WERI-Rb-1 (cell line): ENCODE measurements around the gene PARP14.
"Not testable (repeated sequence)": the region's sequence is repeated elsewhere in the genome, so short reads cannot be mapped to it uniquely, and the experiment has no call there.

Source experiments
- DNase-seq: peaks from one replicate; pipeline ENCODE4 v3.0.0-alpha.2; 2020
- H3K27ac ChIP-seq: fragments of 250-450 bp; sonication (Bioruptor Pico); 2 replicates; pipeline ENCODE4 v1.5.1; 2020; ENCODE audit warnings: mild to moderate bottlenecking, moderate library complexity
- H3K27me3 ChIP-seq: fragments of 250-450 bp; sonication (Bioruptor Pico); 2 replicates; pipeline ENCODE4 v1.5.1; 2021; ENCODE audit warnings: mild to moderate bottlenecking, low read depth, moderate library complexity; ENCODE audit not compliant: insufficient read depth, severe bottlenecking
- H3K36me3 ChIP-seq: fragments of 250-450 bp; sonication (Bioruptor Pico); 2 replicates; pipeline ENCODE4 v1.5.1; 2020; ENCODE audit warnings: mild to moderate bottlenecking, moderate library complexity
- H3K4me3 ChIP-seq: 2 replicates; pipeline ENCODE4 v1.5.1; 2011; ENCODE audit warnings: low read depth, mild to moderate bottlenecking, control low read depth, low read length
- H3K9me3 ChIP-seq: fragments of 250-450 bp; sonication (Bioruptor Pico); 2 replicates; pipeline ENCODE4 v1.5.1; 2021; ENCODE audit warnings: mild to moderate bottlenecking, moderate library complexity; ENCODE audit not compliant: severe bottlenecking
- CTCF ChIP-seq: IDR thresholded peaks from 2 replicates; pipeline ENCODE4 v1.5.1; 2011; ENCODE audit warnings: low read depth, mild to moderate bottlenecking, control low read depth, inconsistent platforms, low read length

PARP14 gene

GRCh38 chr3:122642935-122643334, 37.7 kb upstream of the PARP14 start:
- no peak for TF ChIP-seq CTCF
- Histone ChIP-seq H3K27ac (no peak overlapping the region), H3K27me3 (no peaks in the 10 kb centered on the region), H3K36me3 (no peaks in the 10 kb centered on the region), H3K9me3 (no peaks in the 10 kb centered on the region), H3K4me3 (no peak overlapping the region)
- no peak for DNase-seq

GRCh38 chr3:122646146-122646988, 34.3 kb upstream of the PARP14 start:
- Histone ChIP-seq H3K27ac (no peak overlapping the region), H3K4me3 (no peak overlapping the region), H3K36me3 (no peaks in the 10 kb centered on the region), H3K9me3 (no peaks in the 10 kb centered on the region), H3K27me3 (no peaks in the 10 kb centered on the region)
- DNase-seq = no peak
- no peak for TF ChIP-seq CTCF

GRCh38 chr3:122651233-122651907, 29.3 kb upstream of the PARP14 start:
- DNase-seq = not testable (repeated sequence)

GRCh38 chr3:122651962-122652361, 28.7 kb upstream of the PARP14 start:
- H3K27ac ChIP-seq, DNase-seq, H3K9me3 ChIP-seq, H3K4me3 ChIP-seq, H3K27me3 ChIP-seq, H3K36me3 ChIP-seq: not testable (repeated sequence)

More at GRCh38 chr3:122651233-122651907, 29.3 kb upstream of the PARP14 start:
- not testable (repeated sequence) for H3K27ac ChIP-seq, H3K27me3 ChIP-seq, H3K9me3 ChIP-seq, H3K4me3 ChIP-seq, H3K36me3 ChIP-seq

- H3K27me3 ChIP-seq, H3K9me3 ChIP-seq, H3K27ac ChIP-seq, H3K36me3 ChIP-seq, H3K4me3 ChIP-seq, DNase-seq: not testable (repeated sequence)
These were observed 22.3 kb upstream of the PARP14 start for GRCh38 chr3:122658336-122658735.

- no peaks in the 10 kb centered on the region for H3K36me3 ChIP-seq
- peak; percentile 17; the same call in 1 of the 2 replicates for TF ChIP-seq CTCF
These were observed 20.2 kb upstream of the PARP14 start for GRCh38 chr3:122660297-122660974.

GRCh38 chr3:122661633-122662032, 19.0 kb upstream of the PARP14 start:
- no peak overlapping the region for H3K27ac ChIP-seq
- H3K36me3 ChIP-seq = no peaks in the 10 kb centered on the region
- H3K27me3 ChIP-seq = no peaks in the 10 kb centered on the region
- no peak for DNase-seq
- TF ChIP-seq CTCF = no peak
- no peaks in the 10 kb centered on the region for H3K9me3 ChIP-seq
- no peak overlapping the region for H3K4me3 ChIP-seq

More at GRCh38 chr3:122660297-122660974, 20.2 kb upstream of the PARP14 start:
- DNase-seq = no peak
- Histone ChIP-seq H3K27ac (no peak overlapping the region), H3K9me3 (no peaks in the 10 kb centered on the region), H3K4me3 (no peak overlapping the region), H3K27me3 (no peaks in the 10 kb centered on the region)
